ENCODE results near the gene CACNG1. TPM values are rescaled to one million over a fixed set of nuclear protein-coding genes. Genes with fewer than 3 reads are reported as not detected.

The CACNG1 gene
- polyA plus RNA-seq, 2 of the 4 experiments (the other 2 are of a cell fraction) = 0.15 TPM; not detected in 1

GRCh38 chr17:67053438-67054000, 9.2 kb downstream of the CACNG1 start:
- FAIRE-seq (no peak), DNase-seq (ENCODE audit: low read depth in 1 of 2, low spot score in 1 of 2) (no peak), ATAC-seq (no peak)
- Histone ChIP-seq H3K4me2 (no peak overlapping the region), H3K4me1 (no peaks in the 10 kb centered on the region), H3K4me3 (no peak overlapping the region), H3K9me3 (peaks cover 18% of the 10 kb centered on the region), H3K27ac (no peak overlapping the region)
- ChIA-PET CTCF (interaction anchor here (0.6 kb wide), 1 partner anchor 9 kb away, joined by 3 read pairs; no protein-coding TSS in a partner anchor), POLR2A (no interaction called here)
- TF ChIP-seq CBX2 (IDR thresholded peaks at IDR 0.05; ENCODE audit: borderline replicate concordance, low read depth) (no peak), HES2 (IDR thresholded peaks at IDR 0.05) (no peak), USF2 (IDR thresholded peaks at IDR 0.05) (no peak), CBX8 (IDR thresholded peaks at IDR 0.05) (no peak), SREBF2 (IDR thresholded peaks at IDR 0.05) (no peak), KDM5A (IDR thresholded peaks at IDR 0.05) (no peak), ZC3H11A (IDR thresholded peaks at IDR 0.05) (no peak), BHLHE40 (IDR thresholded peaks at IDR 0.05; ENCODE audit: low read depth, low read length) (no peak), HOXB5 (CRISPR knock-in tag; IDR thresholded peaks at IDR 0.05) (no peak), RAD21 (conservative IDR thresholded peaks at IDR 0.05 in 1 of 2, IDR thresholded peaks at IDR 0.05 in 1 of 2) (no peak), NR3C1 (IDR thresholded peaks at IDR 0.05) (no peak), HDAC2 (IDR thresholded peaks at IDR 0.05) (no peak), POLR2AphosphoS2 (conservative IDR thresholded peaks at IDR 0.05; ENCODE audit: low read length) (no peak), JUN (IDR thresholded peaks at IDR 0.05) (no peak), ELK1 (IDR thresholded peaks at IDR 0.05; ENCODE audit: low read depth, low read length) (no peak), GATA3 (IDR thresholded peaks at IDR 0.05; ENCODE audit: borderline replicate concordance) (no peak)
- TF ChIP-seq, protein P1, sequence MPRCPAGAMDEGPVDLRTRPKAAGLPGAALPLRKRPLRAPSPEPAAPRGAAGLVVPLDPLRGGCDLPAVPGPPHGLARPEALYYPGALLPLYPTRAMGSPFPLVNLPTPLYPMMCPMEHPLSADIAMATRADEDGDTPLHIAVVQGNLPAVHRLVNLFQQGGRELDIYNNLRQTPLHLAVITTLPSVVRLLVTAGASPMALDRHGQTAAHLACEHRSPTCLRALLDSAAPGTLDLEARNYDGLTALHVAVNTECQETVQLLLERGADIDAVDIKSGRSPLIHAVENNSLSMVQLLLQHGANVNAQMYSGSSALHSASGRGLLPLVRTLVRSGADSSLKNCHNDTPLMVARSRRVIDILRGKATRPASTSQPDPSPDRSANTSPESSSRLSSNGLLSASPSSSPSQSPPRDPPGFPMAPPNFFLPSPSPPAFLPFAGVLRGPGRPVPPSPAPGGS (IDR thresholded peaks at IDR 0.05) = no peak
- 70% methylated on average over 9 of the region's 9 CpGs for WGBS (ENCODE audit: missing lambda C conversion rate)

- ATAC-seq (no peak), FAIRE-seq (no peak), DNase-seq (ENCODE audit: low read depth in 1 of 2, low spot score in 1 of 2) (no peak)
- H3K4me3 ChIP-seq = no peak overlapping the region
- peaks cover 12% of the 10 kb centered on the region for H3K9me3 ChIP-seq
- CTCF ChIA-PET = interaction anchor here (0.6 to 1.5 kb wide), 5 partner anchors 8 to 77 kb away, joined by 3 read pairs; no protein-coding TSS in a partner anchor
- H3K4me2 ChIP-seq = no peak overlapping the region
- H3K4me1 ChIP-seq = no peaks in the 10 kb centered on the region
- no peak overlapping the region for H3K27ac ChIP-seq
- POLR2A ChIA-PET = no interaction called here
- 76% methylated on average over 19 of the region's 19 CpGs for WGBS (ENCODE audit: missing lambda C conversion rate)
- no peak for TF ChIP-seq FOSL2 (IDR thresholded peaks at IDR 0.05)
- TF ChIP-seq FOSL2 (CRISPR knock-in tag; IDR thresholded peaks at IDR 0.05) = no peak
- no peak for TF ChIP-seq E2F6 (IDR thresholded peaks at IDR 0.05; ENCODE audit: borderline replicate concordance, low read depth)
- TF ChIP-seq CHD4 (IDR thresholded peaks at IDR 0.05; ENCODE audit: borderline replicate concordance) = no peak
- no peak for TF ChIP-seq PHF8 (IDR thresholded peaks at IDR 0.05; ENCODE audit: borderline replicate concordance, low read depth)
- TF ChIP-seq, protein P2, sequence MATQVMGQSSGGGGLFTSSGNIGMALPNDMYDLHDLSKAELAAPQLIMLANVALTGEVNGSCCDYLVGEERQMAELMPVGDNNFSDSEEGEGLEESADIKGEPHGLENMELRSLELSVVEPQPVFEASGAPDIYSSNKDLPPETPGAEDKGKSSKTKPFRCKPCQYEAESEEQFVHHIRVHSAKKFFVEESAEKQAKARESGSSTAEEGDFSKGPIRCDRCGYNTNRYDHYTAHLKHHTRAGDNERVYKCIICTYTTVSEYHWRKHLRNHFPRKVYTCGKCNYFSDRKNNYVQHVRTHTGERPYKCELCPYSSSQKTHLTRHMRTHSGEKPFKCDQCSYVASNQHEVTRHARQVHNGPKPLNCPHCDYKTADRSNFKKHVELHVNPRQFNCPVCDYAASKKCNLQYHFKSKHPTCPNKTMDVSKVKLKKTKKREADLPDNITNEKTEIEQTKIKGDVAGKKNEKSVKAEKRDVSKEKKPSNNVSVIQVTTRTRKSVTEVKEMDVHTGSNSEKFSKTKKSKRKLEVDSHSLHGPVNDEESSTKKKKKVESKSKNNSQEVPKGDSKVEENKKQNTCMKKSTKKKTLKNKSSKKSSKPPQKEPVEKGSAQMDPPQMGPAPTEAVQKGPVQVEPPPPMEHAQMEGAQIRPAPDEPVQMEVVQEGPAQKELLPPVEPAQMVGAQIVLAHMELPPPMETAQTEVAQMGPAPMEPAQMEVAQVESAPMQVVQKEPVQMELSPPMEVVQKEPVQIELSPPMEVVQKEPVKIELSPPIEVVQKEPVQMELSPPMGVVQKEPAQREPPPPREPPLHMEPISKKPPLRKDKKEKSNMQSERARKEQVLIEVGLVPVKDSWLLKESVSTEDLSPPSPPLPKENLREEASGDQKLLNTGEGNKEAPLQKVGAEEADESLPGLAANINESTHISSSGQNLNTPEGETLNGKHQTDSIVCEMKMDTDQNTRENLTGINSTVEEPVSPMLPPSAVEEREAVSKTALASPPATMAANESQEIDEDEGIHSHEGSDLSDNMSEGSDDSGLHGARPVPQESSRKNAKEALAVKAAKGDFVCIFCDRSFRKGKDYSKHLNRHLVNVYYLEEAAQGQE (IDR thresholded peaks at IDR 0.05) = no peak
- no peak for TF ChIP-seq CEBPB (IDR thresholded peaks at IDR 0.05)
- no peak for TF ChIP-seq CHD2 (IDR thresholded peaks at IDR 0.05; ENCODE audit: low read length, partially characterized antibody)
- no peak for TF ChIP-seq CBX2 (IDR thresholded peaks at IDR 0.05; ENCODE audit: borderline replicate concordance, low read depth)
- TF ChIP-seq POLR2A (IDR thresholded peaks at IDR 0.05; ENCODE audit: low read length) = no peak
- no peak for TF ChIP-seq MAX (IDR thresholded peaks at IDR 0.05)
- TF ChIP-seq HEYL (CRISPR knock-in tag; IDR thresholded peaks at IDR 0.05) = no peak
- TF ChIP-seq HOXB13 (CRISPR knock-in tag; IDR thresholded peaks at IDR 0.05; ENCODE audit: low read depth) = no peak
- TF ChIP-seq RAD21 (conservative IDR thresholded peaks at IDR 0.05 in 1 of 2, IDR thresholded peaks at IDR 0.05 in 1 of 2) = no peak
- no peak for TF ChIP-seq ESRRA (IDR thresholded peaks at IDR 0.05; ENCODE audit: borderline replicate concordance, low read length)
- TF ChIP-seq FOSB (CRISPR knock-in tag; IDR thresholded peaks at IDR 0.05) = no peak
- no peak for TF ChIP-seq MAFK (IDR thresholded peaks at IDR 0.05; ENCODE audit: partially characterized antibody)
These were observed 9.7 kb downstream of the CACNG1 start for GRCh38 chr17:67054011-67054591.

All from A549 (cell line).